Esophagus mucosa (tissue), 1 donor: ENCODE data around the gene SLC6A9. TPM values are rescaled to one million over a fixed set of nuclear protein-coding genes. Genes with fewer than 3 reads are reported as not detected.

Experiments used
- ATAC-seq: fragments of 200-7000 bp; cut with Tn5 transposase; one replicate; pipeline ENCODE4 v1.9.1; 2020
- total RNA-seq: library from RNA; stranded (reverse); gene quantifications from one replicate; pipeline ENCODE4 v1.2.4, GENCODE V29; 2023
- donor health status: DM: yes; HTN: yes; CAD: no.

SLC6A9 gene
- total RNA-seq, 1 donor from 2014 or later, result 46.7 TPM

GRCh38 chr1:43998000-43998378 is 33.3 kb downstream of the SLC6A9 start:
- no peak for ATAC-seq

- ATAC-seq, result no peak
These were observed 33.8 kb downstream of the SLC6A9 start for GRCh38 chr1:43997295-43997999.

- ATAC-seq, result no peak
These were observed 34.5 kb downstream of the SLC6A9 start for GRCh38 chr1:43996733-43997115.

- ATAC-seq, result no peak
These were observed 35.1 kb downstream of the SLC6A9 start for GRCh38 chr1:43995984-43996732.

GRCh38 chr1:43994794-43995790 is 36.2 kb downstream of the SLC6A9 start:
- ATAC-seq, result no peak

- ATAC-seq, result peak; percentile 9
These were observed 37.2 kb downstream of the SLC6A9 start for GRCh38 chr1:43994071-43994470.

GRCh38 chr1:43993206-43993914 is 37.9 kb downstream of the SLC6A9 start:
- no peak for ATAC-seq

GRCh38 chr1:43992232-43992995 is 38.8 kb downstream of the SLC6A9 start:
- ATAC-seq, result no peak

- peak; percentile 77 for ATAC-seq
These were observed 39.6 kb downstream of the SLC6A9 start, which contains the start of gene CCDC24 for GRCh38 chr1:43991476-43992231. Gene CCDC24 (plus strand): TSS chr1:43991599. CDS start chr1:43991879, 280 bp downstream.

- no peak for ATAC-seq
These were observed 40.1 kb downstream of the SLC6A9 start for GRCh38 chr1:43991200-43991475.

GRCh38 chr1:43990271-43991199 is 40.7 kb downstream of the SLC6A9 start:
- peak; percentile 1 for ATAC-seq

- no peak for ATAC-seq
These were observed 43.9 kb downstream of the SLC6A9 start for GRCh38 chr1:43987159-43987902.

GRCh38 chr1:43986712-43987111 is 44.5 kb downstream of the SLC6A9 start:
- no peak for ATAC-seq

GRCh38 chr1:43985984-43986595 is 45.2 kb downstream of the SLC6A9 start:
- ATAC-seq, result no peak

- ATAC-seq, result no peak
These were observed 46.4 kb downstream of the SLC6A9 start for GRCh38 chr1:43984855-43985254.

GRCh38 chr1:43983253-43983899 is 47.9 kb downstream of the SLC6A9 start:
- no peak for ATAC-seq

- ATAC-seq, result no peak
These were observed 48.5 kb downstream of the SLC6A9 start for GRCh38 chr1:43982808-43983207.

- ATAC-seq, result no peak
These were observed 49.0 kb downstream of the SLC6A9 start for GRCh38 chr1:43982241-43982640.
